IPS-NIHi7 (cell line): ENCODE data around the gene CATSPER3.

Experiments used
- DNase-seq: peaks from one replicate; pipeline ENCODE4 v3.0.0; 2012; ENCODE audit warnings: mixed read lengths; ENCODE audit errors: extremely low spot score

The CATSPER3 gene

GRCh38 chr5:135029477-135030122 lies 61.9 kb downstream of the CATSPER3 start:
- no peak for DNase-seq

- DNase-seq = no peak
Observed at GRCh38 chr5:135030123-135030955, 62.6 kb downstream of the CATSPER3 start.

GRCh38 chr5:135030956-135031812 lies 63.5 kb downstream of the CATSPER3 start:
- peak; percentile 49 for DNase-seq

GRCh38 chr5:135031813-135032694 lies 64.3 kb downstream of the CATSPER3 start:
- no peak for DNase-seq

GRCh38 chr5:135032695-135032998 lies 64.9 kb downstream of the CATSPER3 start:
- no peak for DNase-seq

GRCh38 chr5:135032999-135033861 lies 65.5 kb downstream of the CATSPER3 start:
- DNase-seq = peak; percentile 51

GRCh38 chr5:135033901-135034235 lies 66.2 kb downstream of the CATSPER3 start, which contains the start of gene PITX1:
PITX1 (minus strand) TSS chr5:135034228; CDS start chr5:135033881, 347 bp downstream.
- DNase-seq = no peak

- DNase-seq = peak; percentile 64
Observed at GRCh38 chr5:135034236-135034962, 66.7 kb downstream of the CATSPER3 start.

- DNase-seq = no peak
Observed at GRCh38 chr5:135034963-135035677, 67.4 kb downstream of the CATSPER3 start.

GRCh38 chr5:135035678-135036030 lies 67.9 kb downstream of the CATSPER3 start:
- DNase-seq = no peak

GRCh38 chr5:135036405-135036804 lies 68.7 kb downstream of the CATSPER3 start:
- DNase-seq = no peak

GRCh38 chr5:135037519-135038204 lies 70.0 kb downstream of the CATSPER3 start:
- no peak for DNase-seq

GRCh38 chr5:135038205-135038812 lies 70.6 kb downstream of the CATSPER3 start:
- DNase-seq = no peak

GRCh38 chr5:135038813-135039270 lies 71.1 kb downstream of the CATSPER3 start:
- no peak for DNase-seq

- DNase-seq = peak; percentile 71
Observed at GRCh38 chr5:135039271-135040033, 71.7 kb downstream of the CATSPER3 start.

GRCh38 chr5:135040034-135040332 lies 72.3 kb downstream of the CATSPER3 start:
- DNase-seq = peak; percentile 71

GRCh38 chr5:135040333-135041144 lies 72.8 kb downstream of the CATSPER3 start:
- peak; percentile 54 for DNase-seq
